HFF-Myc (cell line): ENCODE results near the gene KANK4.

Source experiments
- DNase-seq: peaks from one replicate; pipeline ENCODE4 v3.0.0-alpha.2; 2011; ENCODE audit warnings: low read depth; ENCODE audit errors: extremely low read depth
- H3K4me3 ChIP-seq: replicated peaks from 2 replicates; pipeline ENCODE4 v1.5.1; 2011; ENCODE audit warnings: low read depth, mild to moderate bottlenecking, control low read depth, low read length
- CTCF ChIP-seq: IDR thresholded peaks from 2 replicates; pipeline ENCODE4 v1.5.1; 2012; ENCODE audit warnings: mild to moderate bottlenecking, low read depth, low read length, control low read depth; ENCODE audit errors: missing control alignments

KANK4 gene

GRCh38 chr1:62352387-62352786, 33.2 kb upstream of the KANK4 start:
- TF ChIP-seq CTCF, result no peak
- no peak for DNase-seq
- no peak overlapping the region for H3K4me3 ChIP-seq

- no peak for DNase-seq
- TF ChIP-seq CTCF, result no peak
- no peak overlapping the region for H3K4me3 ChIP-seq
Observed at GRCh38 chr1:62349470-62350233, 30.4 kb upstream of the KANK4 start.

- H3K4me3 ChIP-seq, result no peak overlapping the region
- TF ChIP-seq CTCF, result no peak
- DNase-seq, result no peak
Observed at GRCh38 chr1:62346886-62347285, 27.7 kb upstream of the KANK4 start.

GRCh38 chr1:62343911-62344310, 24.7 kb upstream of the KANK4 start:
- no peak overlapping the region for H3K4me3 ChIP-seq
- no peak for TF ChIP-seq CTCF
- no peak for DNase-seq

- TF ChIP-seq CTCF, result no peak
- H3K4me3 ChIP-seq, result no peak overlapping the region
- DNase-seq, result no peak
Observed at GRCh38 chr1:62342270-62342669, 23.0 kb upstream of the KANK4 start.

GRCh38 chr1:62341615-62342014, 22.4 kb upstream of the KANK4 start:
- DNase-seq, result no peak
- TF ChIP-seq CTCF, result no peak
- H3K4me3 ChIP-seq, result no peak overlapping the region

GRCh38 chr1:62341089-62341488, 21.9 kb upstream of the KANK4 start:
- H3K4me3 ChIP-seq, result no peak overlapping the region
- no peak for DNase-seq
- TF ChIP-seq CTCF, result no peak
